Measurements from ENCODE around the gene JAZF1.

GRCh38 chr7:27970350-27970749 is 210.2 kb downstream of the JAZF1 start:
- TF ChIP-seq CTCF (conservative IDR thresholded peaks at IDR 0.05) (no peak), EZH2 (IDR thresholded peaks at IDR 0.05; ENCODE audit: low read depth) (no peak)

Data from PC-9 (cell line).